K562 (cell line): ENCODE measurements around the gene VAPB. TPM values are rescaled to one million over a fixed set of nuclear protein-coding genes. Genes with fewer than 3 reads are reported as not detected.

ENCODE experiments used
- ATAC-seq: fragments of 200-7000 bp; cut with Tn5 transposase; 3 replicates; pipeline ENCODE4 v1.9.1; 2020; ENCODE audit warnings: moderate library complexity
- BruUV-seq: library from RNA; stranded (reverse); fragments of 400-500 nt; replicated peaks from 2 replicates; lab custom pipeline; 2021; lab: Mats Ljungman, UMichigan
- CTCF ChIA-PET: fragments of 300-600 bp; formaldehyde crosslinking; extraction: SDS; loops from one replicate; lab custom pipeline; 2021; ENCODE audit warnings: low intra/inter-chr PET ratio; lab: Yijun Ruan, JAX
- POLR2A ChIA-PET: fragments of 300-600, 350-650 bp; sonication (Branson Sonifier 250); formaldehyde crosslinking; extraction: SDS; loops from one replicate; lab custom pipeline; 2021; ENCODE audit warnings: antibody characterized with exemption, inconsistent platforms; lab: Yijun Ruan, JAX
- DNase-seq, 4 experiments: peaks; one replicate each; pipeline versions ENCODE4 v3.0.0 to v3.0.0-alpha.2; 2011 to 2018; ENCODE audit warnings: low spot score in 3 of 4, mixed read lengths in 3 of 4; ENCODE audit errors: extremely low read depth in 1 of 4
- FAIRE-seq: peaks from 2 replicates; lab custom pipeline; 2011; peaks lifted over from hg19 to GRCh38; lab: Jason Lieb, UNC
- H2AFZ ChIP-seq: 2 replicates; pipeline ENCODE4 v1.6.0; 2011; ENCODE audit warnings: low read depth, low read length, control low read depth, inconsistent platforms
- H3K27ac ChIP-seq: fragments of 200-600 bp; 3 replicates; pipeline ENCODE4 v1.8.0; 2011; ENCODE audit warnings: low read depth, mild to moderate bottlenecking, control low read depth, inconsistent platforms, low read length, moderate library complexity, mixed read lengths; ENCODE audit errors: extremely low read depth
- H3K27me3 ChIP-seq, 2 experiments: fragments of 300-600 bp in 1 of 2; 2 replicates in 1 of 2; 3 replicates in 1 of 2; pipeline versions ENCODE4 v1.6.0 to v1.8.0; 2011; ENCODE audit warnings: inconsistent platforms in 2 of 2, low read length in 2 of 2, mild to moderate bottlenecking in 1 of 2, mixed read lengths in 1 of 2, moderate library complexity in 1 of 2; ENCODE audit not compliant: control insufficient read depth in 2 of 2, insufficient read depth in 2 of 2
- H3K36me3 ChIP-seq: fragments of 300-600 bp; 3 replicates; pipeline ENCODE4 v1.8.0; 2011; ENCODE audit warnings: mild to moderate bottlenecking, low read length, inconsistent platforms; ENCODE audit not compliant: control insufficient read depth, insufficient read depth
- H3K4me1 ChIP-seq, 2 experiments: fragments of 200-600 bp in 1 of 2; replicated peaks in 1 of 2; 2 replicates in 1 of 2; 3 replicates in 1 of 2; pipeline versions ENCODE4 v1.5.1 to v1.8.0; 2011; ENCODE audit warnings: inconsistent platforms in 2 of 2, low read length in 2 of 2, mild to moderate bottlenecking in 1 of 2, mixed read lengths in 1 of 2, moderate library complexity in 1 of 2; ENCODE audit not compliant: control insufficient read depth in 2 of 2, insufficient read depth in 2 of 2
- H3K4me2 ChIP-seq: 2 replicates; pipeline ENCODE4 v1.6.1; 2011; ENCODE audit warnings: low read length, control low read depth, inconsistent platforms, mixed read lengths; ENCODE audit not compliant: insufficient read depth
- H3K4me3 ChIP-seq: fragments of 200-600 bp; sonication (generic), shearing (Covaris generic); 2 replicates; pipeline ENCODE4 v1.5.1; 2016; ENCODE audit warnings: control low read depth, inconsistent platforms
- H3K79me2 ChIP-seq: fragments of 200-600 bp; 3 replicates; pipeline ENCODE4 v1.8.0; 2011; ENCODE audit warnings: low read length, inconsistent platforms; ENCODE audit not compliant: control insufficient read depth, insufficient read depth
- H3K9ac ChIP-seq, 2 experiments: 2 replicates each; pipeline versions ENCODE4 v1.6.0 to v1.6.1; 2011; ENCODE audit warnings: low read depth in 2 of 2, low read length in 2 of 2, control low read depth in 1 of 2, inconsistent platforms in 1 of 2, mild to moderate bottlenecking in 1 of 2, mixed read lengths in 1 of 2; ENCODE audit not compliant: insufficient read depth in 1 of 2
- H3K9me1 ChIP-seq: one replicate; pipeline ENCODE4 v1.6.0; 2011; ENCODE audit warnings: inconsistent platforms, mild to moderate bottlenecking, low read length, moderate library complexity; ENCODE audit not compliant: control insufficient read depth, insufficient read depth
- H3K9me3 ChIP-seq: replicated peaks from 2 replicates; pipeline ENCODE4 v1.5.1; 2011; ENCODE audit warnings: low read depth, low read length, inconsistent platforms; ENCODE audit not compliant: control insufficient read depth, insufficient read depth
- H4K20me1 ChIP-seq: replicated peaks from 2 replicates; pipeline ENCODE4 v1.6.1; 2011; ENCODE audit warnings: low read length, inconsistent platforms, mixed read lengths; ENCODE audit not compliant: control insufficient read depth, insufficient read depth
- MAFG ChIP-seq: fragments of 450-650 bp; conservative IDR thresholded peaks from 2 replicates; pipeline ENCODE4 v1.6.1; 2016; ENCODE audit warnings: missing genetic modification characterization, missing compliant biosample characterization
- ZNF165 ChIP-seq: fragments of 250-450 bp; sonication (Bioruptor Pico); IDR thresholded peaks from 2 replicates; pipeline ENCODE4 v1.4.0; 2020; ENCODE audit warnings: borderline replicate concordance
- ZNF24 ChIP-seq: fragments of 450-650 bp; IDR thresholded peaks from 2 replicates; pipeline ENCODE4 v1.6.1; 2016
- ZNF639 ChIP-seq, 2 experiments: fragments of 200-800 bp in 1 of 2; sonication (Bioruptor generic) in 1 of 2; sonication (generic) in 1 of 2; formaldehyde crosslinking in 1 of 2; IDR thresholded peaks in 1 of 2; conservative IDR thresholded peaks in 1 of 2; 2 replicates each; pipeline versions ENCODE4 v1.5.0 to v1.6.1; 2016 to 2020; ENCODE audit warnings: missing compliant biosample characterization in 1 of 2, missing genetic modification characterization in 1 of 2, missing genetic modification reagents in 1 of 2
- WGBS: fragments of 100-300 bp; shearing (Covaris generic); methylation state at CpG from one replicate; pipeline ENCODE4 v1.1.6; 2016; ENCODE audit warnings: low coverage, mixed read lengths; ENCODE audit not compliant: insufficient coverage; ENCODE audit errors: missing lambda C conversion rate; 5-methylcytosine and 5-hydroxymethylcytosine counted together
- in situ Hi-C: fragments of 300-500 bp; cut with MboI; formaldehyde crosslinking; loops from 4 replicates; pipeline ENCODE4 v1.15.0; 2018; ENCODE audit warnings: inconsistent platforms, mixed read lengths
- intact Hi-C: fragments of 100-400 bp; cut with micrococcal nuclease; formaldehyde crosslinking; loops from 2 replicates; pipeline ENCODE4 v1.14.2; 2022
- polyA plus RNA-seq, 8 experiments: library from polyadenylated mRNA; depleted of rRNA in 4 of 8; stranded (reverse) in 5 of 8; unstranded in 3 of 8; fragments of >200 nt; fragmentation: Nextera tagmentation in 2 of 8; fragmentation: Illumina TruSeq in 1 of 8; extraction: Ambion mirVana in 2 of 8; extraction: Trizol in 1 of 8; gene quantifications; 2 replicates each; pipeline versions ENCODE4 v1.2.1 to v1.2.3, GENCODE V29; 2011 to 2014; ENCODE audit warnings: inconsistent platforms in 1 of 8, missing spikeins in 1 of 8
- total RNA-seq, 7 experiments: library from RNA; depleted of rRNA in 6 of 7; stranded (reverse); fragments of >200 nt in 6 of 7; fragmentation: Illumina TruSeq in 2 of 7; extraction: Trizol in 2 of 7; gene quantifications; 2 replicates each; pipeline versions ENCODE4 v1.2.1 to v1.2.3, GENCODE V29; 2011 to 2021; ENCODE audit warnings: low replicate concordance in 1 of 7

VAPB gene
- total and polyA plus RNA-seq, 9 of the 15 experiments (the other 6 are each of a cell fraction or from before 2014, with no cell fraction given), result 3.4 to 51.0 (median 27.9) TPM

GRCh38 chr20:58377017-58377416 is 12.0 kb upstream of the VAPB start:
- ATAC-seq (no peak), FAIRE-seq (no peak)
- Histone ChIP-seq H3K9me1 (no peaks in the 10 kb centered on the region), H3K4me3 (no peak overlapping the region), H3K9ac (no peak overlapping the region), H3K4me2 (no peak overlapping the region), H3K4me1 (peaks cover 8 to 12% of the 10 kb centered on the region in 2 experiments)
- BruUV-seq, result no TSS peak
- peak; percentile 86 for TF ChIP-seq ZNF24
- TF ChIP-seq ZNF639 (CRISPR knock-in tag; conservative IDR thresholded peaks at IDR 0.05 in 1 of 2, IDR thresholded peaks at IDR 0.05 in 1 of 2), result no peak
- TF ChIP-seq, all 486 proteins: peak for 1
- H4K20me1 ChIP-seq, result no peaks in the 10 kb centered on the region
- H3K36me3 ChIP-seq, result no peaks in the 10 kb centered on the region
- WGBS, result 6% methylated on average over 1 of the region's 1 CpG
- no peak overlapping the region for H3K27ac ChIP-seq
- in situ Hi-C loops, result no loop called here
- H2AFZ ChIP-seq, result no peak overlapping the region
- ChIA-PET POLR2A (interaction anchor here (0.6 to 1.4 kb wide), 2 partner anchors 12 to 29 kb away, joined by 5 read pairs; partner anchors contain the start of gene VAPB), CTCF (no interaction called here)
- H3K9me3 ChIP-seq, result peaks cover 4% of the 10 kb centered on the region; the same call in 1 of the 2 replicates
- no peak for DNase-seq
- intact Hi-C loops, result no loop called here
- no peaks in the 10 kb centered on the region for H3K27me3 ChIP-seq
- H3K79me2 ChIP-seq, result no peaks in the 10 kb centered on the region

GRCh38 chr20:58377766-58378401 is 11.1 kb upstream of the VAPB start:
- 0 out of 2 replicates have a peak overlapping the region, but pooled peaks have one; percentile 10 for H2AFZ ChIP-seq

More at GRCh38 chr20:58377766-58378401, 11.1 kb upstream of the VAPB start:
- H3K79me2 ChIP-seq, result no peaks in the 10 kb centered on the region
- no TSS peak for BruUV-seq
- POLR2A ChIA-PET, result no interaction called here
- CTCF ChIA-PET, result no interaction called here
- no peak overlapping the region for H3K27ac ChIP-seq
- TF ChIP-seq ZNF165 (CRISPR knock-in tag), result no peak
- TF ChIP-seq MAFG (tag), result no peak
- TF ChIP-seq, all 486 proteins: peak for 0
- peaks cover 4% of the 10 kb centered on the region; the same call in 1 of the 2 replicates for H3K9me3 ChIP-seq
- no peaks in the 10 kb centered on the region for H3K9me1 ChIP-seq
- no peaks in the 10 kb centered on the region for H3K36me3 ChIP-seq
- no peaks in the 10 kb centered on the region for H3K27me3 ChIP-seq
- FAIRE-seq, result no peak
- no peak overlapping the region for H3K4me2 ChIP-seq
- H4K20me1 ChIP-seq, result no peaks in the 10 kb centered on the region
- intact Hi-C loops (no loop called here), in situ Hi-C loops (no loop called here)
- WGBS, result 25% methylated on average over 6 of the region's 7 CpGs
- H3K4me3 ChIP-seq, result no peak overlapping the region
- DNase-seq, result no peak
- ATAC-seq, result no peak
- no peak overlapping the region for H3K9ac ChIP-seq
- H3K4me1 ChIP-seq, result peaks cover 8 to 12% of the 10 kb centered on the region in 2 experiments
